22Rv1 (cell line): ENCODE data around the gene SYNE4.

ENCODE experiments used
- CTCF ChIP-seq: fragments of 450-650 bp; IDR thresholded peaks from 2 replicates; pipeline ENCODE4 v1.5.1; 2017; ENCODE audit warnings: mild to moderate bottlenecking
- ZFX ChIP-seq: fragments of 450-650 bp; IDR thresholded peaks from 2 replicates; pipeline ENCODE4 v1.6.1; 2017; ENCODE audit warnings: antibody characterized with exemption, borderline replicate concordance

GRCh38 chr19:35986664-35987570, 21.7 kb downstream of the SYNE4 start:
- TF ChIP-seq CTCF (no peak), ZFX (no peak)
